ENCODE data around the gene PDLIM1.

GRCh38 chr10:95237376-95238170 is 53.2 kb downstream of the PDLIM1 start:
- TF ChIP-seq CTCF (IDR thresholded peaks at IDR 0.05) (no peak), USF1 (IDR thresholded peaks at IDR 0.05; ENCODE audit: borderline replicate concordance, low read depth) (no peak), PBX3 (IDR thresholded peaks at IDR 0.05) (no peak), EP300 (IDR thresholded peaks at IDR 0.05; ENCODE audit: borderline replicate concordance in 1 of 2, low read depth in 1 of 2, low read length in 1 of 2) (no peak), GABPA (IDR thresholded peaks at IDR 0.05; ENCODE audit: low read depth) (no peak), FOXJ3 (CRISPR knock-in tag; IDR thresholded peaks at IDR 0.05) (no peak), JUND (IDR thresholded peaks at IDR 0.05) (no peak), TAF1 (IDR thresholded peaks at IDR 0.05; ENCODE audit: borderline replicate concordance, low read depth, low read length) (no peak), USF2 (IDR thresholded peaks at IDR 0.05; ENCODE audit: borderline replicate concordance, low read depth, low read length) (no peak), MAX (IDR thresholded peaks at IDR 0.05; ENCODE audit: low read depth) (no peak), MEF2A (IDR thresholded peaks at IDR 0.05; ENCODE audit: borderline replicate concordance, low read depth) (no peak), POLR2AphosphoS5 (IDR thresholded peaks at IDR 0.05; ENCODE audit: low read depth, low read length) (no peak), FOXM1 (IDR thresholded peaks at IDR 0.05; ENCODE audit: low read depth) (no peak), EZH2phosphoT487 (IDR thresholded peaks at IDR 0.05; ENCODE audit: borderline replicate concordance, low read depth) (no peak)

All from SK-N-SH (cell line).